ENCODE results near the gene TMPRSS13. TPM values are rescaled to one million over a fixed set of nuclear protein-coding genes. Genes with fewer than 3 reads are reported as not detected.

Gene TMPRSS13
- polyA plus RNA-seq, 1 experiment, result not detected

GRCh38 chr11:117973503-117973860, 44.3 kb upstream of the TMPRSS13 start:
- CTCF ChIA-PET, result interaction anchor here (0.8 kb wide), 1 partner anchor 27 kb away, joined by 4 read pairs; no protein-coding TSS in a partner anchor

GRCh38 chr11:117972629-117973502, 43.7 kb upstream of the TMPRSS13 start:
- no peak overlapping the region for H3K4me3 ChIP-seq (ENCODE audit: low read depth, low read length)
- DNase-seq (ENCODE audit: low read depth), result no peak
- ChIA-PET POLR2A (no interaction called here), CTCF (no interaction called here)
- peaks cover 2% of the 10 kb centered on the region for H3K27me3 ChIP-seq (ENCODE audit: control insufficient read depth, insufficient read depth, low read length)
- H3K36me3 ChIP-seq (ENCODE audit: control insufficient read depth, insufficient read depth, low read length), result no peaks in the 10 kb centered on the region
- TF ChIP-seq CTCF (IDR thresholded peaks at IDR 0.05; ENCODE audit: insufficient read depth, low read depth, low read length), result no peak

More at GRCh38 chr11:117973503-117973860, 44.3 kb upstream of the TMPRSS13 start:
- TF ChIP-seq CTCF (IDR thresholded peaks at IDR 0.05; ENCODE audit: insufficient read depth, low read depth, low read length), result no peak
- POLR2A ChIA-PET, result no interaction called here
- H3K27me3 ChIP-seq (ENCODE audit: control insufficient read depth, insufficient read depth, low read length), result peaks cover 2% of the 10 kb centered on the region
- no peak overlapping the region for H3K4me3 ChIP-seq (ENCODE audit: low read depth, low read length)
- H3K36me3 ChIP-seq (ENCODE audit: control insufficient read depth, insufficient read depth, low read length), result no peaks in the 10 kb centered on the region
- DNase-seq (ENCODE audit: low read depth), result no peak

GRCh38 chr11:117972044-117972443, 42.8 kb upstream of the TMPRSS13 start:
- H3K36me3 ChIP-seq (ENCODE audit: control insufficient read depth, insufficient read depth, low read length), result no peaks in the 10 kb centered on the region
- DNase-seq (ENCODE audit: low read depth), result no peak
- CTCF ChIA-PET, result no interaction called here
- H3K27me3 ChIP-seq (ENCODE audit: control insufficient read depth, insufficient read depth, low read length), result peaks cover 2% of the 10 kb centered on the region
- H3K4me3 ChIP-seq (ENCODE audit: low read depth, low read length), result no peak overlapping the region
- POLR2A ChIA-PET, result no interaction called here
- no peak for TF ChIP-seq CTCF (IDR thresholded peaks at IDR 0.05; ENCODE audit: insufficient read depth, low read depth, low read length)

- TF ChIP-seq CTCF (IDR thresholded peaks at IDR 0.05; ENCODE audit: insufficient read depth, low read depth, low read length), result no peak
- H3K4me3 ChIP-seq (ENCODE audit: low read depth, low read length), result no peak overlapping the region
- no peaks in the 10 kb centered on the region for H3K27me3 ChIP-seq (ENCODE audit: control insufficient read depth, insufficient read depth, low read length)
- DNase-seq (ENCODE audit: low read depth), result no peak
- CTCF ChIA-PET, result no interaction called here
- no peaks in the 10 kb centered on the region for H3K36me3 ChIP-seq (ENCODE audit: control insufficient read depth, insufficient read depth, low read length)
- POLR2A ChIA-PET, result no interaction called here
Observed at GRCh38 chr11:117970400-117971024, 41.3 kb upstream of the TMPRSS13 start.

- no peak for TF ChIP-seq CTCF (IDR thresholded peaks at IDR 0.05; ENCODE audit: insufficient read depth, low read depth, low read length)
- no peaks in the 10 kb centered on the region for H3K27me3 ChIP-seq (ENCODE audit: control insufficient read depth, insufficient read depth, low read length)
- no peak for DNase-seq (ENCODE audit: low read depth)
- no peak overlapping the region for H3K4me3 ChIP-seq (ENCODE audit: low read depth, low read length)
- ChIA-PET CTCF (no interaction called here), POLR2A (no interaction called here)
- no peaks in the 10 kb centered on the region for H3K36me3 ChIP-seq (ENCODE audit: control insufficient read depth, insufficient read depth, low read length)
Observed at GRCh38 chr11:117969160-117969991, 40.2 kb upstream of the TMPRSS13 start.

All from BJ (cell line).